H9 (cell line): ENCODE results near the gene ATP8B4. TPM values are rescaled to one million over a fixed set of nuclear protein-coding genes. Genes with fewer than 3 reads are reported as not detected.

Experiments used
- DNase-seq: peaks from one replicate; pipeline ENCODE4 v3.0.0-alpha.2; 2017
- H2AFZ ChIP-seq: one replicate; pipeline ENCODE4 v1.6.1; 2013; ENCODE audit warnings: mild to moderate bottlenecking, low read length, control low read depth, moderate library complexity
- H2AK5ac ChIP-seq: 2 replicates; pipeline ENCODE4 v1.6.1; 2013; ENCODE audit warnings: low read length, control low read depth, mixed read lengths; ENCODE audit not compliant: insufficient read length
- H2BK120ac ChIP-seq: one replicate; pipeline ENCODE4 v1.6.1; 2013; ENCODE audit warnings: low read depth, mild to moderate bottlenecking, low read length, control low read depth, inconsistent platforms; ENCODE audit not compliant: poor library complexity, severe bottlenecking
- H2BK12ac ChIP-seq: 2 replicates; pipeline ENCODE4 v1.6.1; 2013; ENCODE audit warnings: low read length, control low read depth, mixed read lengths, low read depth; ENCODE audit not compliant: insufficient read length
- H2BK15ac ChIP-seq: 2 replicates; pipeline ENCODE4 v1.6.1; 2013; ENCODE audit warnings: low read depth, low read length, control low read depth
- H2BK20ac ChIP-seq: one replicate; pipeline ENCODE4 v1.6.1; 2013; ENCODE audit warnings: low read depth, mild to moderate bottlenecking, low read length, control low read depth, inconsistent platforms; ENCODE audit not compliant: poor library complexity, severe bottlenecking
- H2BK5ac ChIP-seq: 2 replicates; pipeline ENCODE4 v1.6.1; 2013; ENCODE audit warnings: low read length, control low read depth, mixed read lengths; ENCODE audit not compliant: insufficient read length
- H3K14ac ChIP-seq: 2 replicates; pipeline ENCODE4 v1.6.1; 2013; ENCODE audit warnings: low read length, control low read depth; ENCODE audit not compliant: insufficient read depth
- H3K18ac ChIP-seq: 2 replicates; pipeline ENCODE4 v1.6.1; 2013; ENCODE audit warnings: low read depth, mild to moderate bottlenecking, mixed read lengths, low read length, control low read depth; ENCODE audit not compliant: insufficient read length
- H3K23ac ChIP-seq: 2 replicates; pipeline ENCODE4 v1.6.1; 2013; ENCODE audit warnings: low read length, control low read depth, mixed read lengths, low read depth; ENCODE audit not compliant: insufficient read length
- H3K23me2 ChIP-seq: 2 replicates; pipeline ENCODE4 v1.6.1; 2013; ENCODE audit warnings: low read depth, mild to moderate bottlenecking, mixed read lengths, low read length, control low read depth; ENCODE audit not compliant: insufficient read length, poor library complexity, severe bottlenecking
- H3K27ac ChIP-seq: 2 replicates; pipeline ENCODE4 v1.5.1; 2013; ENCODE audit warnings: low read length, control low read depth, mixed read lengths, low read depth; ENCODE audit not compliant: insufficient read length
- H3K27me3 ChIP-seq: 2 replicates; pipeline ENCODE4 v1.6.1; 2013; ENCODE audit warnings: low read length, control low read depth, inconsistent platforms; ENCODE audit not compliant: insufficient read depth
- H3K4ac ChIP-seq: 2 replicates; pipeline ENCODE4 v1.6.1; 2013; ENCODE audit warnings: low read depth, mild to moderate bottlenecking, control low read depth, inconsistent platforms, low read length, moderate library complexity
- H3K4me1 ChIP-seq: 2 replicates; pipeline ENCODE4 v1.6.1; 2013; ENCODE audit warnings: low read length, control low read depth, inconsistent platforms; ENCODE audit not compliant: insufficient read depth
- H3K4me2 ChIP-seq: 2 replicates; pipeline ENCODE4 v1.6.1; 2013; ENCODE audit warnings: low read length, control low read depth, mixed read lengths; ENCODE audit not compliant: insufficient read length, insufficient read depth
- H3K56ac ChIP-seq: 2 replicates; pipeline ENCODE4 v1.6.1; 2013; ENCODE audit warnings: low read depth, mild to moderate bottlenecking, mixed read lengths, low read length, control low read depth; ENCODE audit not compliant: insufficient read length
- H3K79me1 ChIP-seq: 2 replicates; pipeline ENCODE4 v1.6.1; 2013; ENCODE audit warnings: low read depth, mild to moderate bottlenecking, moderate library complexity, low read length, control low read depth, inconsistent platforms; ENCODE audit not compliant: insufficient read depth, poor library complexity, severe bottlenecking
- H3K79me2 ChIP-seq: 2 replicates; pipeline ENCODE4 v1.6.1; 2013; ENCODE audit warnings: low read length, control low read depth, inconsistent platforms; ENCODE audit not compliant: insufficient read depth
- H3K9ac ChIP-seq: 2 replicates; pipeline ENCODE4 v1.6.1; 2013; ENCODE audit warnings: low read length, control low read depth, mixed read lengths; ENCODE audit not compliant: insufficient read length; ENCODE audit errors: extremely low read depth
- H3K9me3 ChIP-seq: one replicate; pipeline ENCODE4 v1.6.1; 2013; ENCODE audit warnings: low read depth, low read length, inconsistent platforms; ENCODE audit not compliant: control insufficient read depth
- H3T11ph ChIP-seq: one replicate; pipeline ENCODE4 v1.6.1; 2013; ENCODE audit warnings: mild to moderate bottlenecking, low read length, control low read depth, inconsistent platforms
- H4K20me1 ChIP-seq: one replicate; pipeline ENCODE4 v1.6.1; 2013; ENCODE audit not compliant: control insufficient read depth, insufficient read length, insufficient read depth
- H4K5ac ChIP-seq: 2 replicates; pipeline ENCODE4 v1.6.1; 2013; ENCODE audit warnings: low read depth, mild to moderate bottlenecking, mixed read lengths, low read length, control low read depth; ENCODE audit not compliant: insufficient read length
- H4K8ac ChIP-seq: replicated peaks from 2 replicates; pipeline ENCODE4 v1.6.1; 2013; ENCODE audit warnings: low read length, control low read depth, mixed read lengths, low read depth; ENCODE audit not compliant: insufficient read length
- H4K91ac ChIP-seq: 2 replicates; pipeline ENCODE4 v1.6.1; 2013; ENCODE audit warnings: low read depth, mild to moderate bottlenecking, moderate library complexity, mixed read lengths, low read length, control low read depth; ENCODE audit not compliant: insufficient read length
- H3K27ac Mint-ChIP-seq, 3 experiments: 2 replicates in 2 of 3; 3 replicates in 1 of 3; pipeline ENCODE4 v1.8.0; 2020 to 2021; ENCODE audit warnings: mixed read lengths in 3 of 3, mild to moderate bottlenecking in 1 of 3, moderate library complexity in 1 of 3
- H3K27me3 Mint-ChIP-seq: 2 replicates; pipeline ENCODE4 v1.8.0; 2021; ENCODE audit warnings: low read depth, mild to moderate bottlenecking, moderate library complexity, mixed read lengths
- H3K36me3 Mint-ChIP-seq, 3 experiments: 2 replicates in 2 of 3; 3 replicates in 1 of 3; pipeline ENCODE4 v1.8.0; 2020 to 2021; ENCODE audit warnings: low read depth in 3 of 3, mixed read lengths in 3 of 3; ENCODE audit not compliant: insufficient read depth in 1 of 3
- H3K4me1 Mint-ChIP-seq, 2 experiments: 2 replicates each; pipeline ENCODE4 v1.8.0; 2020; ENCODE audit warnings: mixed read lengths in 2 of 2
- H3K4me3 Mint-ChIP-seq, 2 experiments: 2 replicates in 1 of 2; 3 replicates in 1 of 2; pipeline ENCODE4 v1.8.0; 2020 to 2021; ENCODE audit warnings: mild to moderate bottlenecking in 2 of 2, mixed read lengths in 2 of 2, moderate library complexity in 1 of 2
- H3K9me3 Mint-ChIP-seq, 2 experiments: 2 replicates in 1 of 2; 3 replicates in 1 of 2; pipeline ENCODE4 v1.8.0; 2020; ENCODE audit warnings: mild to moderate bottlenecking in 2 of 2, mixed read lengths in 2 of 2, moderate library complexity in 1 of 2
- CTCF ChIP-seq: fragments of 200-600 bp; sonication (generic); conservative IDR thresholded peaks from 3 replicates; pipeline ENCODE4 v1.8.0; 2021; ENCODE audit warnings: antibody characterized with exemption, mild to moderate bottlenecking
- WGBS: extraction: QIAGEN DNeasy Blood & Tissue Kit; methylation state at CpG from one replicate; pipeline ENCODE4 v1.1.7; 2013; ENCODE audit warnings: missing lambda C conversion rate, low lambda C conversion rate, mixed read lengths; ENCODE audit not compliant: insufficient read length; ENCODE audit errors: extremely low coverage; 5-methylcytosine and 5-hydroxymethylcytosine counted together
- total RNA-seq: library from RNA; stranded (reverse); gene quantifications from 2 replicates; pipeline ENCODE4 v1.2.1, GENCODE V29; 2021

The ATP8B4 gene
- total RNA-seq, 1 experiment from 2014 or later: 0.52 TPM

GRCh38 chr15:49984436-49984835 lies 134.6 kb downstream of the ATP8B4 start:
- Histone ChIP-seq H4K8ac (no peak overlapping the region), H4K20me1 (no peaks in the 10 kb centered on the region), H2BK120ac (no peak overlapping the region), H3K14ac (no peak overlapping the region), H2BK12ac (no peak overlapping the region), H3T11ph (no peak overlapping the region), H3K27me3 (no peaks in the 10 kb centered on the region), H2BK20ac (no peak overlapping the region), H3K4me2 (no peak overlapping the region), H3K27ac (no peak overlapping the region), H3K56ac (no peak overlapping the region), H3K23ac (no peak overlapping the region), H3K9ac (no peak overlapping the region), H3K23me2 (no peaks in the 10 kb centered on the region), H2AK5ac (no peak overlapping the region), H3K4me1 (no peaks in the 10 kb centered on the region), H4K91ac (no peak overlapping the region), H2AFZ (no peak overlapping the region), H3K9me3 (no peaks in the 10 kb centered on the region), H3K79me1 (no peaks in the 10 kb centered on the region), H2BK15ac (no peak overlapping the region), H4K5ac (no peak overlapping the region), H2BK5ac (no peak overlapping the region), H3K79me2 (no peaks in the 10 kb centered on the region), H3K18ac (no peak overlapping the region), H3K4ac (no peak overlapping the region)
- Mint-ChIP-seq H3K27ac (no peak overlapping the region; a peak in 1 of 7 replicates), H3K4me3 (no peak overlapping the region), H3K4me1 (peaks cover 24 to 30% of the 10 kb centered on the region in 2 experiments), H3K36me3 (no peaks in the 10 kb centered on the region), H3K9me3 (no peaks in the 10 kb centered on the region; a peak in 1 of 5 replicates), H3K27me3 (no peaks in the 10 kb centered on the region)
- TF ChIP-seq CTCF: no peak
- WGBS: no CpG with 5 or more reads among the region's 2 CpGs
- DNase-seq: no peak
